Hepatocyte (in vitro differentiated cells): Measurements from ENCODE around the gene TMEFF1. TPM values are rescaled to one million over a fixed set of nuclear protein-coding genes. Genes with fewer than 3 reads are reported as not detected.

Experiments used
- DNase-seq: peaks from one replicate; pipeline ENCODE4 v3.0.0-alpha.2; 2016; ENCODE audit warnings: low spot score
- H2AFZ ChIP-seq: fragments of 200-600 bp; sonication (generic); 2 replicates; pipeline ENCODE4 v1.6.0; 2016; ENCODE audit warnings: antibody characterized with exemption, mild to moderate bottlenecking
- H3K27ac ChIP-seq: fragments of 200-600 bp; sonication (generic); 2 replicates; pipeline ENCODE4 v1.5.1; 2016; ENCODE audit warnings: mild to moderate bottlenecking
- H3K27me3 ChIP-seq: fragments of 200-600 bp; sonication (generic); 2 replicates; pipeline ENCODE4 v1.6.1; 2016
- H3K36me3 ChIP-seq: fragments of 200-600 bp; sonication (generic); replicated peaks from 2 replicates; pipeline ENCODE4 v1.5.1; 2016; ENCODE audit warnings: low read depth; ENCODE audit not compliant: insufficient read depth
- H3K4me1 ChIP-seq: fragments of 200-600 bp; sonication (generic); 2 replicates; pipeline ENCODE4 v1.5.1; 2016; ENCODE audit warnings: mild to moderate bottlenecking, moderate library complexity; ENCODE audit not compliant: insufficient read depth
- H3K4me2 ChIP-seq: fragments of 200-600 bp; sonication (generic); 2 replicates; pipeline ENCODE4 v1.6.0; 2016
- H3K4me3 ChIP-seq: fragments of 200-600 bp; sonication (generic); 2 replicates; pipeline ENCODE4 v1.5.1; 2016; ENCODE audit warnings: mild to moderate bottlenecking
- H3K79me2 ChIP-seq: fragments of 200-600 bp; sonication (generic); 2 replicates; pipeline ENCODE4 v1.6.0; 2017; ENCODE audit warnings: mild to moderate bottlenecking
- H3K9me2 ChIP-seq: fragments of 200-600 bp; sonication (generic); replicated peaks from 2 replicates; pipeline ENCODE4 v1.6.0; 2017; ENCODE audit warnings: mild to moderate bottlenecking; ENCODE audit not compliant: insufficient read depth
- H3K9me3 ChIP-seq: fragments of 200-600 bp; sonication (generic); 2 replicates; pipeline ENCODE4 v1.5.1; 2016; ENCODE audit warnings: low read depth, mild to moderate bottlenecking
- H4K20me1 ChIP-seq: fragments of 200-600 bp; sonication (generic); 2 replicates; pipeline ENCODE4 v1.6.0; 2016; ENCODE audit warnings: mild to moderate bottlenecking; ENCODE audit not compliant: insufficient read depth, poor library complexity, severe bottlenecking
- CTCF ChIP-seq: fragments of 200-600 bp; sonication (generic); IDR thresholded peaks from 2 replicates; pipeline ENCODE4 v1.5.1; 2016; ENCODE audit warnings: antibody characterized with exemption, mild to moderate bottlenecking; ENCODE audit not compliant: poor library complexity
- EZH2 ChIP-seq: fragments of 200-600 bp; sonication (generic); IDR thresholded peaks from 2 replicates; pipeline ENCODE4 v1.6.1; 2016; ENCODE audit warnings: antibody characterized with exemption, mild to moderate bottlenecking, borderline replicate concordance
- EZH2phosphoT487 ChIP-seq: fragments of 200-600 bp; sonication (generic); IDR thresholded peaks from one replicate; pipeline ENCODE4 v1.6.1; 2018; ENCODE audit warnings: antibody characterized with exemption, mild to moderate bottlenecking, low read depth, moderate library complexity; ENCODE audit not compliant: unreplicated experiment, severe bottlenecking
- WGBS: methylation state at CpG from one replicate; pipeline ENCODE4 v1.1.6; 2016; ENCODE audit warnings: low lambda C conversion rate; ENCODE audit errors: missing lambda C conversion rate; 5-methylcytosine and 5-hydroxymethylcytosine counted together
- polyA plus RNA-seq: library from polyadenylated mRNA; unstranded; fragments of >200 nt; fragmentation: Nextera tagmentation; extraction: Ambion mirVana; gene quantifications from 2 replicates; pipeline ENCODE4 v1.2.1, GENCODE V29; 2016
- total RNA-seq: library from RNA; depleted of rRNA; stranded (reverse); fragments of >200 nt; gene quantifications from 2 replicates; pipeline ENCODE4 v1.2.3, GENCODE V29; 2014

The TMEFF1 gene
- total and polyA plus RNA-seq, 2 experiments from 2014 or later = 5.9 to 8.7 TPM

DNA sequence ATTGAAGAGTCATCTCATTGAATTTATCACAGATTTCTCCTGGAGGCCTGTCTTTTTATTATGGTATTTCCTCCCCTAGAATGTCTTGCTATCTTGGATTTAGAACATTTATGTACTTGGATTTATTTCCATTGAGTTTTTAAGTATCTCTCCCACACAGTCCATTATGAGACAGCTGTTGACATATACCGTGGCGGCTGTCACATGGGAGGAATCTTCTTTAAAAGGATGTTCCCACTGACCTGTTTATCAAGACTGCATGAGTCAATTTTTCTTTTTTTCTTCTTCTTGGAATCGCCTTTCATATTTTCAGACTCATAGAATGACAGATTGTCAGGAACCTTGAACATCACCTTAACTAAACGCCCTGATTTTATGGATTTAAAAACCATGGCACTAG, 102.1 kb downstream of the TMEFF1 start:
- Histone ChIP-seq H2AFZ (no peak overlapping the region), H3K4me1 (no peaks in the 10 kb centered on the region), H3K36me3 (no peaks in the 10 kb centered on the region), H3K79me2 (no peaks in the 10 kb centered on the region), H3K9me3 (no peaks in the 10 kb centered on the region), H4K20me1 (no peaks in the 10 kb centered on the region), H3K9me2 (no peaks in the 10 kb centered on the region), H3K4me3 (no peak overlapping the region), H3K27ac (no peak overlapping the region), H3K27me3 (no peaks in the 10 kb centered on the region), H3K4me2 (no peak overlapping the region)
- DNase-seq = no peak
- no peak for TF ChIP-seq CTCF
- no peak for TF ChIP-seq EZH2
- no peak for TF ChIP-seq EZH2phosphoT487
- 92% methylated on average over 4 of the region's 4 CpGs for WGBS

- no peaks in the 10 kb centered on the region for H3K27me3 ChIP-seq
- no peaks in the 10 kb centered on the region for H3K9me2 ChIP-seq
- H3K4me2 ChIP-seq = no peak overlapping the region
- no peak overlapping the region for H2AFZ ChIP-seq
- TF ChIP-seq EZH2 (no peak), EZH2phosphoT487 (no peak)
- no peaks in the 10 kb centered on the region for H3K36me3 ChIP-seq
- no peak overlapping the region for H3K4me3 ChIP-seq
- H4K20me1 ChIP-seq = no peaks in the 10 kb centered on the region
- H3K79me2 ChIP-seq = no peaks in the 10 kb centered on the region
- H3K27ac ChIP-seq = no peak overlapping the region
- no peaks in the 10 kb centered on the region for H3K4me1 ChIP-seq
- H3K9me3 ChIP-seq = no peaks in the 10 kb centered on the region
- WGBS = 79% methylated on average over 2 of the region's 2 CpGs
- no peak for DNase-seq
Observed at GRCh38 chr9:100575765-100576386, 102.9 kb downstream of the TMEFF1 start.

DNA sequence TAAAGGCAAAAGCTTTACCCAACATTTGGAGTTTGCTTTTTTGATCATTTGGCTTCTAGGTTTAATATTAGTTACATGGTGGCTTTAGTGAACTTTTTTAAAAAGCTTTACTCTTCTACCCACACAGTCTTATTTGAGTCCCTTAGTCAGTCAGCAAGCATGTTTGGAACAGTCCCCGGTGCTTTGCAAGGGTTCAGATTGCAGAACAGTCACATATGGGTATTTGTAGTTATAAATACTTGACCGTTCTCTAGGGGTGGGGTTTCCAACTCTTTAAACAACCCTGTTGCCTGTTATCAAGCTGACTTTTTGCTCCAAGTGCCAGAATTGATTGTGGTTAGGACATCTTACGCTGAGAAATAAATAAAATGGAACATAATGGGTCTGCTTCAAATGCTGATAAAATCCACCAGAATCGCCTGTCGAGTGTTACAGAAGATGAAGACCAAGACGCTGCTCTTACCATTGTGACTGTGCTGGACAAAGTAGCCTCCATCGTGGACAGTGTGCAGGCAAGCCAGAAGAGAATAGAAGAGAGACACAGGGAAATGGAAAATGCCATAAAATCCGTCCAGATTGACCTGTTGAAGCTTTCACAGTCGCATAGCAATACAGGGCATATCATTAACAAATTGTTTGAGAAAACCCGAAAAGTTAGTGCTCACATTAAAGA, 105.0 kb downstream of the TMEFF1 start, which contains the start of gene CAVIN4:
TSS of gene CAVIN4 (plus strand) at position 304 of the 673 bp plus-strand sequence. CDS start at position 369, 65 bp downstream.
- Histone ChIP-seq H3K4me1 (no peaks in the 10 kb centered on the region), H3K4me2 (no peak within 1 kb of the TSS)

More for the DNA sequence above, 105.0 kb downstream of the TMEFF1 start, which contains the start of gene CAVIN4:
- H3K27ac ChIP-seq = no peak within 1 kb of the TSS
- TF ChIP-seq EZH2phosphoT487 (no peak), EZH2 (no peak), CTCF (no peak)
- no peaks in the 10 kb centered on the region for H4K20me1 ChIP-seq
- DNase-seq = no peak
- no peaks in the 10 kb centered on the region for H3K27me3 ChIP-seq
- no peak within 1 kb of the TSS for H3K4me3 ChIP-seq
- H2AFZ ChIP-seq = no peak within 1 kb of the TSS
- 76% methylated on average over 10 of the region's 10 CpGs for WGBS
- H3K36me3 ChIP-seq = no peaks in the 10 kb centered on the region
- H3K79me2 ChIP-seq = no peaks in the 10 kb centered on the region
- no peaks in the 10 kb centered on the region for H3K9me3 ChIP-seq
- H3K9me2 ChIP-seq = no peaks in the 10 kb centered on the region
